Endothelial cell of hepatic sinusoid (primary cell): ENCODE data around the gene BBLN.

Source experiments
- in situ Hi-C: cut with HindIII; loops from 2 replicates; pipeline ENCODE4 v1.10.0; 2017; ENCODE audit warnings: low sequenced_read_pairs

Gene BBLN

GRCh38 chr9:128188209-128188608 is 28.1 kb downstream of the BBLN start:
- in situ Hi-C loops, result loop anchor here (5.0 kb wide), 1 partner anchor 34 kb away; no protein-coding TSS in a partner anchor

GRCh38 chr9:128190013-128190412 is 29.9 kb downstream of the BBLN start:
- in situ Hi-C loops, result no loop called here

GRCh38 chr9:128190516-128191405 is 30.7 kb downstream of the BBLN start:
- in situ Hi-C loops, result no loop called here

GRCh38 chr9:128191406-128192046 is 31.5 kb downstream of the BBLN start, which contains the start of gene CIZ1:
Gene CIZ1, minus strand, starts transcription at chr9:128191572. Its CDS starts 715 bp downstream, at chr9:128190857.
- in situ Hi-C loops, result no loop called here

GRCh38 chr9:128192601-128193371 is 32.7 kb downstream of the BBLN start:
- in situ Hi-C loops, result no loop called here

GRCh38 chr9:128193469-128194096 is 33.5 kb downstream of the BBLN start:
- in situ Hi-C loops, result no loop called here

GRCh38 chr9:128201441-128202369 is 41.6 kb downstream of the BBLN start:
- in situ Hi-C loops, result no loop called here

GRCh38 chr9:128202648-128203023 is 42.6 kb downstream of the BBLN start:
- in situ Hi-C loops, result no loop called here

- in situ Hi-C loops, result no loop called here
These were observed 43.1 kb downstream of the BBLN start, which contains the start of gene DNM1 for GRCh38 chr9:128203024-128203706. Gene DNM1, plus strand, starts transcription at chr9:128203379. Its CDS starts 92 bp downstream, at chr9:128203471.

- in situ Hi-C loops, result no loop called here
These were observed 43.9 kb downstream of the BBLN start for GRCh38 chr9:128203707-128204551.

- in situ Hi-C loops, result no loop called here
These were observed 44.8 kb downstream of the BBLN start for GRCh38 chr9:128204858-128205257.

GRCh38 chr9:128205296-128205944 is 45.4 kb downstream of the BBLN start:
- in situ Hi-C loops, result no loop called here

GRCh38 chr9:128206484-128206883 is 46.4 kb downstream of the BBLN start:
- in situ Hi-C loops, result no loop called here

GRCh38 chr9:128206916-128207910 is 47.1 kb downstream of the BBLN start:
- in situ Hi-C loops, result no loop called here

- in situ Hi-C loops, result no loop called here
These were observed 48.3 kb downstream of the BBLN start for GRCh38 chr9:128208386-128208785.

- in situ Hi-C loops, result no loop called here
These were observed 49.0 kb downstream of the BBLN start for GRCh38 chr9:128208946-128209669.
